IMR-90 (cell line): ENCODE measurements around the gene RELT. TPM values are rescaled to one million over a fixed set of nuclear protein-coding genes. Genes with fewer than 3 reads are reported as not detected.

ENCODE experiments used
- ATAC-seq: fragments of 200-7000 bp; cut with Tn5 transposase; 2 replicates; pipeline ENCODE4 v1.9.1; 2020; ENCODE audit warnings: low read depth, mild to moderate bottlenecking, moderate library complexity
- BruUV-seq: library from RNA; stranded (reverse); fragments of 400-500 nt; replicated peaks from 2 replicates; lab custom pipeline; 2021; lab: Mats Ljungman, UMichigan
- CTCF ChIA-PET: fragments of 300-600 bp; formaldehyde crosslinking; extraction: SDS; loops from one replicate; lab custom pipeline; 2021; ENCODE audit warnings: antibody characterized with exemption; lab: Yijun Ruan, JAX
- POLR2A ChIA-PET: fragments of 300-600 bp; sonication (Branson Sonifier 250); formaldehyde crosslinking; loops from one replicate; lab custom pipeline; 2022; ENCODE audit warnings: antibody characterized with exemption; ENCODE audit not compliant: unreplicated experiment; lab: Charles Lee
- DNase-seq: peaks from one replicate; pipeline ENCODE4 v3.0.0; 2013
- H2AFZ ChIP-seq: replicated peaks from 2 replicates; pipeline ENCODE3; 2013; ENCODE audit warnings: low read length, mild to moderate bottlenecking; ENCODE audit not compliant: poor library complexity
- H2AK5ac ChIP-seq: 2 replicates; pipeline ENCODE4 v1.6.1; 2013; ENCODE audit warnings: low read depth, low read length, inconsistent platforms
- H2AK9ac ChIP-seq: replicated peaks from 2 replicates; pipeline ENCODE3; 2013; ENCODE audit warnings: mild to moderate bottlenecking, low read depth, low read length, moderate library complexity; ENCODE audit not compliant: poor library complexity
- H2BK120ac ChIP-seq: 2 replicates; pipeline ENCODE4 v1.6.1; 2013; ENCODE audit warnings: low read depth, low read length, inconsistent platforms
- H2BK15ac ChIP-seq: 3 replicates; pipeline ENCODE4 v1.6.1; 2013; ENCODE audit warnings: low read depth, low read length, inconsistent platforms
- H2BK20ac ChIP-seq: 2 replicates; pipeline ENCODE4 v1.6.1; 2013; ENCODE audit warnings: low read depth, mild to moderate bottlenecking, inconsistent platforms, low read length, moderate library complexity
- H2BK5ac ChIP-seq: 2 replicates; pipeline ENCODE4 v1.6.1; 2013; ENCODE audit warnings: mild to moderate bottlenecking, low read depth, low read length, inconsistent platforms; ENCODE audit not compliant: poor library complexity, severe bottlenecking
- H3K14ac ChIP-seq: replicated peaks from 2 replicates; pipeline ENCODE4 v1.6.1; 2013; ENCODE audit warnings: low read depth, low read length, inconsistent platforms
- H3K18ac ChIP-seq: 2 replicates; pipeline ENCODE4 v1.6.1; 2013; ENCODE audit warnings: low read depth, low read length, control low read depth
- H3K23ac ChIP-seq: 2 replicates; pipeline ENCODE4 v1.6.1; 2013; ENCODE audit warnings: low read depth, low read length, inconsistent platforms
- H3K27ac ChIP-seq: 2 replicates; pipeline ENCODE4 v1.5.1; 2013; ENCODE audit warnings: mild to moderate bottlenecking, control low read depth, low read length; ENCODE audit not compliant: insufficient read depth
- H3K27me3 ChIP-seq: 2 replicates; pipeline ENCODE4 v1.6.1; 2013; ENCODE audit warnings: low read length; ENCODE audit not compliant: control insufficient read depth, insufficient read depth
- H3K36me3 ChIP-seq: 2 replicates; pipeline ENCODE4 v1.6.1; 2013; ENCODE audit warnings: low read length, mixed read lengths; ENCODE audit not compliant: control insufficient read depth, insufficient read depth
- H3K4ac ChIP-seq: 2 replicates; pipeline ENCODE4 v1.6.1; 2013; ENCODE audit warnings: low read depth, low read length, inconsistent platforms
- H3K4me1 ChIP-seq: 2 replicates; pipeline ENCODE4 v1.6.1; 2013; ENCODE audit warnings: low read length, mixed read lengths; ENCODE audit not compliant: control insufficient read depth, insufficient read depth
- H3K4me2 ChIP-seq: 2 replicates; pipeline ENCODE4 v1.6.1; 2013; ENCODE audit warnings: low read depth, mild to moderate bottlenecking, control low read depth, low read length, moderate library complexity
- H3K4me3 ChIP-seq: 2 replicates; pipeline ENCODE4 v1.5.1; 2013; ENCODE audit warnings: low read depth, mild to moderate bottlenecking, control low read depth, low read length, moderate library complexity; ENCODE audit not compliant: insufficient read depth
- H3K56ac ChIP-seq: 2 replicates; pipeline ENCODE4 v1.6.1; 2013; ENCODE audit warnings: low read length, inconsistent platforms; ENCODE audit not compliant: insufficient read depth; ENCODE audit errors: extremely low read depth
- H3K79me1 ChIP-seq, 2 experiments: 2 replicates each; pipeline ENCODE4 v1.6.1; 2013; ENCODE audit warnings: low read length in 2 of 2, inconsistent platforms in 1 of 2, low read depth in 1 of 2
- H3K9ac ChIP-seq: 2 replicates; pipeline ENCODE4 v1.6.1; 2013; ENCODE audit warnings: low read depth, low read length, control low read depth
- H3K9me1 ChIP-seq: 2 replicates; pipeline ENCODE4 v1.6.1; 2013; ENCODE audit warnings: low read length, inconsistent platforms; ENCODE audit not compliant: insufficient read depth
- H3K9me3 ChIP-seq: 2 replicates; pipeline ENCODE4 v1.6.1; 2013; ENCODE audit warnings: low read length; ENCODE audit not compliant: control insufficient read depth, insufficient read depth
- H4K20me1 ChIP-seq: 2 replicates; pipeline ENCODE4 v1.6.1; 2013; ENCODE audit warnings: low read length, inconsistent platforms; ENCODE audit not compliant: insufficient read depth
- H4K5ac ChIP-seq: 2 replicates; pipeline ENCODE4 v1.6.1; 2013; ENCODE audit warnings: mild to moderate bottlenecking, low read depth, low read length, control low read depth
- H4K8ac ChIP-seq, 2 experiments: 2 replicates each; pipeline ENCODE4 v1.6.1; 2013; ENCODE audit warnings: low read depth in 2 of 2, low read length in 2 of 2, control low read depth in 1 of 2, inconsistent platforms in 1 of 2
- H4K91ac ChIP-seq: 2 replicates; pipeline ENCODE4 v1.6.1; 2013; ENCODE audit warnings: low read depth, low read length, inconsistent platforms; ENCODE audit not compliant: insufficient read depth
- BHLHE40 ChIP-seq: fragments of 150-350 bp; IDR thresholded peaks from 2 replicates; pipeline ENCODE4 v1.6.1; 2016; ENCODE audit warnings: mild to moderate bottlenecking, low read depth, low read length
- FOS ChIP-seq: fragments of 150-350 bp; IDR thresholded peaks from 2 replicates; pipeline ENCODE4 v1.6.1; 2016; ENCODE audit warnings: low read depth, low read length
- MAZ ChIP-seq: IDR thresholded peaks from 2 replicates; pipeline ENCODE4 v1.6.1; 2012; ENCODE audit warnings: low read depth, mild to moderate bottlenecking, low read length, improper control_type of control experiment, moderate library complexity, borderline replicate concordance
- NFE2L2 ChIP-seq: fragments of 150-350 bp; IDR thresholded peaks from 2 replicates; pipeline ENCODE4 v1.6.1; 2016; ENCODE audit warnings: low read depth, mild to moderate bottlenecking, low read length
- RFX5 ChIP-seq: IDR thresholded peaks from 2 replicates; pipeline ENCODE4 v1.8.0; 2012; ENCODE audit warnings: low read depth, mild to moderate bottlenecking, low read length, moderate library complexity
- WGBS, 2 experiments: methylation state at CpG; one replicate each; pipeline versions ENCODE4 v1.1.5 to v1.1.7; 2013; ENCODE audit warnings: missing lambda C conversion rate in 2 of 2; ENCODE audit not compliant: insufficient read length in 1 of 2; ENCODE audit errors: extremely low coverage in 2 of 2; 5-methylcytosine and 5-hydroxymethylcytosine counted together
- dilution Hi-C: fragments of 300-500 bp; cut with HindIII; formaldehyde crosslinking; loops from one replicate; pipeline ENCODE4 v1.14.3; 2018; ENCODE audit warnings: low sequenced_read_pairs; ENCODE audit not compliant: unreplicated experiment
- in situ Hi-C: fragments of 300-500 bp; cut with MboI; formaldehyde crosslinking; loops from 3 replicates; pipeline ENCODE4 v1.14.3; 2019; ENCODE audit warnings: low sequenced_read_pairs, inconsistent platforms, mixed read lengths
- intact Hi-C: fragments of 100-400 bp; cut with micrococcal nuclease; formaldehyde crosslinking; loops from 2 replicates; pipeline ENCODE4 v1.10.0; 2022
- polyA plus RNA-seq, 3 experiments: library from polyadenylated mRNA; depleted of rRNA; stranded (reverse); fragments of >200 nt; gene quantifications; 2 replicates each; pipeline ENCODE4 v1.2.3, GENCODE V29; 2012; ENCODE audit warnings: low replicate concordance in 1 of 3
- total RNA-seq: library from RNA; depleted of rRNA; stranded (reverse); fragments of >200 nt; gene quantifications from 2 replicates; pipeline ENCODE4 v1.2.3, GENCODE V29; 2012

The RELT gene
- total and polyA plus RNA-seq, 2 of the 4 experiments (the other 2 are of a cell fraction) = 2.3 to 5.3 TPM

DNA sequence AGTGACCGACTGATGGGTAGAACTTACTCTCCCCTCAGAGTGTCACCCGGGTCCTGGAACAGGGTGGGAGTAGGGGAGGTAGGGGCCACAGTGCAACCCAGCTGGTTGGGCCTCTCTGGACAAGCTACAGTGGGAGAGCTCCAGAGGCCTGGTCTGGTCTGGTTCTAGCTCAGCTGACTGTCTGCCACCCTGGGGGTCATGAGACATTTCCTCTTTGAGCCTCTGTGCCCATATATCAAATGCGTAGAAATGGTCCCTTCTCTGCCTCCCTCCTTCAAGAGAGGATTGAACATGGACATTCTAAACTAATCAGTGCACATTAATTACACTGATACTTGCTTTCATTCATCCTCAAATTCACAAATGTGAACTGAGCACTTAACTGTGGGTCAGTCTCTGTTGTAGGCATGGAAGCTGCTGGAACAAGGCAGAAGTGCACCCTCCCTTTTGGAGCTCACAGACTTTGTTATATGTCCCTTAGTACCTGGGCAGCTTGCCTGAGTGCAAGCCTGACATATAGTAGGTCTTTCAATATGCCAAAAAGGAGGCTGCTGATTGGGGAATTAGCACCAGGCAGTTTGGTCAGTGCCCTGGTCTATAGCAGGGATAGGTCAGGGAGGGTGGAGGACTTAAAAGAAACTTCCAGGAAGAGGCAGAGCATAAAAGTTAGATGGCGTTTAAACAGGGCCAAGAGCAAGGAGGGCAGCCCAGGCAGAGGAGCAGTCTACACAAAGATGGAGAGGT is 42.4 kb upstream of the RELT start:
- dilution Hi-C loops (no loop called here), in situ Hi-C loops (no loop called here), intact Hi-C loops (no loop called here)
- Histone ChIP-seq H4K8ac (peak overlapping the region; percentile 5 to 79; a peak in 3 of 4 replicates), H3K9me3 (no peaks in the 10 kb centered on the region), H3K36me3 (peaks cover 3% of the 10 kb centered on the region), H3K27ac (peak overlapping the region; percentile 70), H3K9me1 (peaks cover 30% of the 10 kb centered on the region), H3K56ac (peak overlapping the region; percentile 68; the same call in 1 of the 2 replicates), H4K91ac (peak overlapping the region; percentile 81), H4K5ac (0 out of 2 replicates have a peak overlapping the region, but pooled peaks have one; percentile 21), H2BK20ac (peak overlapping the region; percentile 78), H3K4me3 (no peak overlapping the region), H3K14ac (peak overlapping the region; percentile 5), H2AK9ac (peak overlapping the region; percentile 96), H3K18ac (peak overlapping the region; percentile 3), H2AFZ (peak overlapping the region; percentile 54), H3K23ac (peak overlapping the region; percentile 5), H3K4me2 (peak overlapping the region; percentile 8), H3K4me1 (peaks cover 47% of the 10 kb centered on the region), H3K79me1 (peaks cover 14 to 91% of the 10 kb centered on the region in 2 experiments; a peak in 3 of 4 replicates), H2AK5ac (peak overlapping the region; percentile 97), H3K9ac (peak overlapping the region; percentile 3; the same call in 1 of the 2 replicates), H3K4ac (peak overlapping the region; percentile 86), H2BK5ac (peak overlapping the region; percentile 82), H3K27me3 (no peaks in the 10 kb centered on the region), H2BK120ac (peak overlapping the region; percentile 84), H4K20me1 (peaks cover 91% of the 10 kb centered on the region), H2BK15ac (peak overlapping the region; percentile 79; the same call in 2 of the 3 replicates)
- 33% methylated on average over 2 of the region's 4 CpGs; no CpG with 5 or more reads in 1 of the 2 experiments for WGBS, 2 experiments
- ATAC-seq (no peak), DNase-seq (no peak)
- POLR2A ChIA-PET = interaction anchor here (0.7 kb wide), 1 partner anchor 8 kb away, joined by 3 read pairs; no protein-coding TSS in a partner anchor
- no TSS peak for BruUV-seq
- CTCF ChIA-PET = interaction anchor here (1.0 to 2.2 kb wide), 4 partner anchors 11 to 27 kb away, joined by 3 to 10 read pairs (median 6); no protein-coding TSS in a partner anchor
- TF ChIP-seq MAZ (no peak), FOS (no peak), BHLHE40 (no peak), NFE2L2 (no peak), RFX5 (no peak)
